Activated B cell treated with CpG ODN at 0.5 μM for 24 hours (primary cell): ENCODE measurements around the gene FN3K. TPM values are rescaled to one million over a fixed set of nuclear protein-coding genes. Genes with fewer than 3 reads are reported as not detected.

ENCODE experiments used
- ATAC-seq: fragments of 200-7000 bp; cut with Tn5 transposase; one replicate; pipeline ENCODE4 v1.10.0; 2021; ENCODE audit warnings: low read depth, mild to moderate bottlenecking, moderate library complexity
- CTCF ChIA-PET: fragments of 350-600 bp; sonication (Branson Sonifier 250); formaldehyde crosslinking; loops from one replicate; lab custom pipeline; 2021; ENCODE audit warnings: antibody characterized with exemption; lab: Charles Lee
- POLR2A ChIA-PET: fragments of 350-600 bp; sonication (Branson Sonifier 250); formaldehyde crosslinking; loops from one replicate; lab custom pipeline; 2021; ENCODE audit warnings: antibody characterized with exemption; lab: Charles Lee
- DNase-seq: peaks from one replicate; pipeline ENCODE4 v3.0.0; 2022
- H3K27ac Mint-ChIP-seq: one replicate; pipeline ENCODE4 v1.8.0; 2020; ENCODE audit warnings: mixed read lengths
- H3K27me3 Mint-ChIP-seq: one replicate; pipeline ENCODE4 v1.8.0; 2021; ENCODE audit warnings: mixed read lengths
- H3K36me3 Mint-ChIP-seq: one replicate; pipeline ENCODE4 v1.8.0; 2021; ENCODE audit warnings: low read depth, mixed read lengths
- H3K4me1 Mint-ChIP-seq: one replicate; pipeline ENCODE4 v1.8.0; 2021; ENCODE audit warnings: mixed read lengths
- H3K4me3 Mint-ChIP-seq: one replicate; pipeline ENCODE4 v1.8.0; 2020; ENCODE audit warnings: mild to moderate bottlenecking, mixed read lengths
- H3K9me3 Mint-ChIP-seq: one replicate; pipeline ENCODE4 v1.8.0; 2020; ENCODE audit warnings: mixed read lengths
- CTCF ChIP-seq: fragments of 200-600 bp; IDR thresholded peaks from one replicate; pipeline ENCODE4 v1.8.0; 2022; ENCODE audit warnings: antibody characterized with exemption, mild to moderate bottlenecking
- intact Hi-C: fragments of 100-400 bp; cut with micrococcal nuclease; formaldehyde crosslinking; loops from one replicate; pipeline ENCODE4 v1.15.1; 2024
- total RNA-seq: library from RNA; stranded (reverse); gene quantifications from 2 replicates; pipeline ENCODE4 v1.2.3, GENCODE V29; 2022

The FN3K gene
- total RNA-seq, 1 donor from 2014 or later = 0.44 TPM

GRCh38 chr17:82689077-82689476 is 46.3 kb upstream of the FN3K start:
- ATAC-seq = no peak
- Mint-ChIP-seq H3K9me3 (peaks cover 2% of the 10 kb centered on the region), H3K4me3 (no peak overlapping the region), H3K4me1 (no peaks in the 10 kb centered on the region), H3K36me3 (peaks cover 2% of the 10 kb centered on the region), H3K27me3 (no peaks in the 10 kb centered on the region), H3K27ac (no peak overlapping the region)
- DNase-seq = no peak
- intact Hi-C loops = no loop called here
- ChIA-PET POLR2A (interaction anchor here (0.6 kb wide), 1 partner anchor 57 kb away, joined by 4 read pairs; no protein-coding TSS in a partner anchor), CTCF (no interaction called here)
- no peak for TF ChIP-seq CTCF

GRCh38 chr17:82690786-82691489 is 44.5 kb upstream of the FN3K start:
- no peak overlapping the region for H3K27ac Mint-ChIP-seq
- peaks cover 10% of the 10 kb centered on the region for H3K9me3 Mint-ChIP-seq
- H3K36me3 Mint-ChIP-seq = peaks cover 5% of the 10 kb centered on the region
- no peak overlapping the region for H3K4me3 Mint-ChIP-seq
- H3K4me1 Mint-ChIP-seq = no peaks in the 10 kb centered on the region
- ChIA-PET CTCF (no interaction called here), POLR2A (no interaction called here)
- ATAC-seq (no peak), DNase-seq (no peak)
- intact Hi-C loops = no loop called here
- no peak for TF ChIP-seq CTCF
- no peaks in the 10 kb centered on the region for H3K27me3 Mint-ChIP-seq

GRCh38 chr17:82691714-82692113 is 43.7 kb upstream of the FN3K start:
- H3K36me3 Mint-ChIP-seq = peaks cover 5% of the 10 kb centered on the region
- no peak for ATAC-seq
- DNase-seq = no peak
- H3K4me3 Mint-ChIP-seq = no peak overlapping the region
- ChIA-PET CTCF (no interaction called here), POLR2A (no interaction called here)
- no peak for TF ChIP-seq CTCF
- intact Hi-C loops = no loop called here
- no peak overlapping the region for H3K27ac Mint-ChIP-seq
- H3K4me1 Mint-ChIP-seq = no peaks in the 10 kb centered on the region
- peaks cover 10% of the 10 kb centered on the region for H3K9me3 Mint-ChIP-seq
- H3K27me3 Mint-ChIP-seq = no peaks in the 10 kb centered on the region

- Mint-ChIP-seq H3K27ac (no peak overlapping the region), H3K27me3 (peaks cover 4% of the 10 kb centered on the region), H3K4me3 (no peak overlapping the region), H3K36me3 (peaks cover 5% of the 10 kb centered on the region), H3K4me1 (peaks cover 4% of the 10 kb centered on the region), H3K9me3 (peaks cover 10% of the 10 kb centered on the region)
- intact Hi-C loops = no loop called here
- TF ChIP-seq CTCF = no peak
- ATAC-seq (no peak), DNase-seq (no peak)
- ChIA-PET POLR2A (no interaction called here), CTCF (no interaction called here)
These were observed 43.1 kb upstream of the FN3K start for GRCh38 chr17:82692268-82692667.

GRCh38 chr17:82693168-82693867 is 42.1 kb upstream of the FN3K start:
- no peak for TF ChIP-seq CTCF
- intact Hi-C loops = no loop called here
- H3K27me3 Mint-ChIP-seq = peaks cover 4% of the 10 kb centered on the region
- ChIA-PET CTCF (no interaction called here), POLR2A (no interaction called here)
- DNase-seq = no peak
- ATAC-seq = no peak
- no peak overlapping the region for H3K4me3 Mint-ChIP-seq
- no peak overlapping the region for H3K27ac Mint-ChIP-seq
- H3K36me3 Mint-ChIP-seq = peaks cover 5% of the 10 kb centered on the region
- H3K4me1 Mint-ChIP-seq = peaks cover 8% of the 10 kb centered on the region
- H3K9me3 Mint-ChIP-seq = peaks cover 10% of the 10 kb centered on the region
